Panc1 (cell line): ENCODE measurements around the gene SHC4. TPM values are rescaled to one million over a fixed set of nuclear protein-coding genes. Genes with fewer than 3 reads are reported as not detected.

ENCODE experiments used
- ATAC-seq: fragments of 200-7000 bp; cut with Tn5 transposase; 2 replicates; pipeline ENCODE4 v1.9.1; 2020; ENCODE audit warnings: mild to moderate bottlenecking, moderate library complexity
- BruUV-seq: library from RNA; stranded (reverse); fragments of 400-500 nt; replicated peaks from 2 replicates; lab custom pipeline; 2021; lab: Mats Ljungman, UMichigan
- CTCF ChIA-PET: fragments of 300-600 bp; sonication (Branson Sonifier 250); formaldehyde crosslinking; loops from one replicate; lab custom pipeline; 2022; ENCODE audit warnings: antibody characterized with exemption; lab: Charles Lee
- POLR2A ChIA-PET: fragments of 300-600 bp; sonication (Branson Sonifier 250); formaldehyde crosslinking; loops from one replicate; lab custom pipeline; 2022; ENCODE audit warnings: antibody characterized with exemption; lab: Charles Lee
- DNase-seq: peaks from one replicate; pipeline ENCODE4 v3.0.0-alpha.2; 2010; ENCODE audit warnings: low read depth, low spot score
- H3K27ac ChIP-seq: 2 replicates; pipeline ENCODE4 v1.5.1; 2011; ENCODE audit warnings: mild to moderate bottlenecking, low read length, inconsistent platforms
- H3K27me3 ChIP-seq: fragments of 200-500 bp; sonication (Bioruptor generic); 2 replicates; pipeline ENCODE4 v1.6.0; 2014; ENCODE audit warnings: low read length, inconsistent platforms; ENCODE audit not compliant: control insufficient read depth, insufficient read depth
- H3K36me3 ChIP-seq: fragments of 200-500 bp; sonication (Bioruptor generic); 2 replicates; pipeline ENCODE4 v1.5.1; 2014; ENCODE audit warnings: inconsistent platforms, mild to moderate bottlenecking, low read length, moderate library complexity; ENCODE audit not compliant: control insufficient read depth, insufficient read depth
- H3K4me1 ChIP-seq: 2 replicates; pipeline ENCODE4 v1.5.1; 2011; ENCODE audit warnings: inconsistent platforms, mild to moderate bottlenecking, low read length, moderate library complexity; ENCODE audit not compliant: control insufficient read depth, insufficient read depth
- H3K4me3 ChIP-seq, 2 experiments: 2 replicates each; pipeline ENCODE4 v1.5.1; 2011 to 2012; ENCODE audit warnings: low read depth in 2 of 2, low read length in 2 of 2, mild to moderate bottlenecking in 2 of 2, inconsistent platforms in 1 of 2, moderate library complexity in 1 of 2
- H3K9me3 ChIP-seq: fragments of 200-500 bp; sonication (Bioruptor generic); 2 replicates; pipeline ENCODE4 v1.5.1; 2014; ENCODE audit warnings: low read depth, mild to moderate bottlenecking, inconsistent platforms, low read length, moderate library complexity; ENCODE audit not compliant: control insufficient read depth, insufficient read depth
- POLR2AphosphoS5 ChIP-seq: IDR thresholded peaks from 2 replicates; pipeline ENCODE4 v1.6.1; 2012; ENCODE audit warnings: mild to moderate bottlenecking, low read depth, low read length, moderate library complexity
- SIN3A ChIP-seq: IDR thresholded peaks from 2 replicates; pipeline ENCODE4 v1.6.1; 2012; ENCODE audit warnings: low read depth, mild to moderate bottlenecking, low read length, moderate library complexity, borderline replicate concordance; ENCODE audit not compliant: insufficient read depth
- TCF7L2 ChIP-seq: IDR thresholded peaks from 2 replicates; pipeline ENCODE4 v1.6.1; 2011; ENCODE audit warnings: mild to moderate bottlenecking, low read depth, low read length, inconsistent platforms
- in situ Hi-C: cut with HindIII; loops from 2 replicates; pipeline ENCODE4 v1.10.0; 2016; ENCODE audit warnings: low sequenced_read_pairs, low pct_unique_long_range_greater_than_20kb
- intact Hi-C: fragments of 100-400 bp; cut with micrococcal nuclease; formaldehyde crosslinking; loops from one replicate; pipeline ENCODE4 v1.10.0; 2022; ENCODE audit not compliant: unreplicated experiment
- total RNA-seq: library from RNA; stranded (reverse); gene quantifications from one replicate; pipeline ENCODE4 v1.2.1, GENCODE V29; 2021; ENCODE audit not compliant: unreplicated experiment
- TF ChIP-seq, protein P1 (sequence below), 2 experiments: IDR thresholded peaks; 2 replicates each; pipeline ENCODE4 v1.6.1; 2011 to 2012; ENCODE audit warnings: low read depth in 2 of 2, control low read depth in 1 of 2, low read length in 1 of 2, mild to moderate bottlenecking in 1 of 2, moderate library complexity in 1 of 2; ENCODE audit not compliant: insufficient read depth in 1 of 2
- TF ChIP-seq, protein P2 (sequence below): fragments of 450-650 bp; IDR thresholded peaks from 2 replicates; pipeline ENCODE4 v1.5.1; 2017; ENCODE audit warnings: mild to moderate bottlenecking

The SHC4 gene
- total RNA-seq, 1 experiment from 2014 or later, result 0.10 TPM

DNA sequence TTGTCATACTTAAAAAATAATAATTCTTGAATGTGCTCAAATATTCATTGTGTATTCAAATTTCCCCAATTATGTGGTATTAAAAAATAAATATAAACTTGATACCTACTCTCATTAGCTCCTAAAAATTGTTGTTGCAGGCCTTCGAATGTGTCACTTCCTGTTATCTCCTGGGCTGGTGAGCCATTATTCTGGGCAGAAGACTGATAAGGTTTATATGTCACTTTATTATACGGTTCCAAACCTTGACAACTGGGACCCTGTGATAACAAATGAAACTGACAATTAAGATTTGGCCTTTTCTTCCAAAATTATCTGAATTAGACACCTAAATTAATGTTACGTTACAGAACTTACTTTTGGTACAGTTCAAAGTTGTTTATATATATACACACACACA lies 167.8 kb downstream of the SHC4 start:
- ChIA-PET CTCF (no interaction called here), POLR2A (no interaction called here)
- BruUV-seq, result no TSS peak

DNA sequence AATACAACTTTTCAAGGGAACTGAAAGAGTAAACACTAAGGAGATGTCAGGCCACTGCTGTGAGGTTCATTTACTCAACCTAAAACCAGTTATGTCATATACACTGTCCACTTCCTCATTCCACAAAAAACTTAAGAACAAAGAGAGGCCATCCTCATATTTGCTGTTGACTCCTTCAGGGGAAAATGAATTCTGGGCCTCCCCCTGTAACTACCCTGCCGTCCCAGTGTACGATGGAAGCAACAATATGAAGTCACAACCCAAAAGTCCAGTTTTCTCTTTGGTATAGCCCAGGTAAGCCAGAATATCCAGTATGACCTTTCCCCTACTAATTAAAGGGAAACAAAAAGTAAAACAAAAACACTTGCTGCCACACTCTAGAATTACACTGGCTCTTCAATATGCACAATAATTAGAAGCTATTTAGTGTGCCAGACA lies 169.0 kb downstream of the SHC4 start:
- no peak for ATAC-seq
- no peak for TF ChIP-seq POLR2AphosphoS5
- TF ChIP-seq SIN3A, result no peak
- TF ChIP-seq, protein P1, sequence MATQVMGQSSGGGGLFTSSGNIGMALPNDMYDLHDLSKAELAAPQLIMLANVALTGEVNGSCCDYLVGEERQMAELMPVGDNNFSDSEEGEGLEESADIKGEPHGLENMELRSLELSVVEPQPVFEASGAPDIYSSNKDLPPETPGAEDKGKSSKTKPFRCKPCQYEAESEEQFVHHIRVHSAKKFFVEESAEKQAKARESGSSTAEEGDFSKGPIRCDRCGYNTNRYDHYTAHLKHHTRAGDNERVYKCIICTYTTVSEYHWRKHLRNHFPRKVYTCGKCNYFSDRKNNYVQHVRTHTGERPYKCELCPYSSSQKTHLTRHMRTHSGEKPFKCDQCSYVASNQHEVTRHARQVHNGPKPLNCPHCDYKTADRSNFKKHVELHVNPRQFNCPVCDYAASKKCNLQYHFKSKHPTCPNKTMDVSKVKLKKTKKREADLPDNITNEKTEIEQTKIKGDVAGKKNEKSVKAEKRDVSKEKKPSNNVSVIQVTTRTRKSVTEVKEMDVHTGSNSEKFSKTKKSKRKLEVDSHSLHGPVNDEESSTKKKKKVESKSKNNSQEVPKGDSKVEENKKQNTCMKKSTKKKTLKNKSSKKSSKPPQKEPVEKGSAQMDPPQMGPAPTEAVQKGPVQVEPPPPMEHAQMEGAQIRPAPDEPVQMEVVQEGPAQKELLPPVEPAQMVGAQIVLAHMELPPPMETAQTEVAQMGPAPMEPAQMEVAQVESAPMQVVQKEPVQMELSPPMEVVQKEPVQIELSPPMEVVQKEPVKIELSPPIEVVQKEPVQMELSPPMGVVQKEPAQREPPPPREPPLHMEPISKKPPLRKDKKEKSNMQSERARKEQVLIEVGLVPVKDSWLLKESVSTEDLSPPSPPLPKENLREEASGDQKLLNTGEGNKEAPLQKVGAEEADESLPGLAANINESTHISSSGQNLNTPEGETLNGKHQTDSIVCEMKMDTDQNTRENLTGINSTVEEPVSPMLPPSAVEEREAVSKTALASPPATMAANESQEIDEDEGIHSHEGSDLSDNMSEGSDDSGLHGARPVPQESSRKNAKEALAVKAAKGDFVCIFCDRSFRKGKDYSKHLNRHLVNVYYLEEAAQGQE (IDR thresholded peaks at IDR 0.05; ENCODE audit: insufficient read depth in 1 of 2, low read depth in 2 of 2, low read length in 1 of 2), result no peak
- TF ChIP-seq TCF7L2, result no peak
- TF ChIP-seq, protein P2, sequence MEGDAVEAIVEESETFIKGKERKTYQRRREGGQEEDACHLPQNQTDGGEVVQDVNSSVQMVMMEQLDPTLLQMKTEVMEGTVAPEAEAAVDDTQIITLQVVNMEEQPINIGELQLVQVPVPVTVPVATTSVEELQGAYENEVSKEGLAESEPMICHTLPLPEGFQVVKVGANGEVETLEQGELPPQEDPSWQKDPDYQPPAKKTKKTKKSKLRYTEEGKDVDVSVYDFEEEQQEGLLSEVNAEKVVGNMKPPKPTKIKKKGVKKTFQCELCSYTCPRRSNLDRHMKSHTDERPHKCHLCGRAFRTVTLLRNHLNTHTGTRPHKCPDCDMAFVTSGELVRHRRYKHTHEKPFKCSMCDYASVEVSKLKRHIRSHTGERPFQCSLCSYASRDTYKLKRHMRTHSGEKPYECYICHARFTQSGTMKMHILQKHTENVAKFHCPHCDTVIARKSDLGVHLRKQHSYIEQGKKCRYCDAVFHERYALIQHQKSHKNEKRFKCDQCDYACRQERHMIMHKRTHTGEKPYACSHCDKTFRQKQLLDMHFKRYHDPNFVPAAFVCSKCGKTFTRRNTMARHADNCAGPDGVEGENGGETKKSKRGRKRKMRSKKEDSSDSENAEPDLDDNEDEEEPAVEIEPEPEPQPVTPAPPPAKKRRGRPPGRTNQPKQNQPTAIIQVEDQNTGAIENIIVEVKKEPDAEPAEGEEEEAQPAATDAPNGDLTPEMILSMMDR, result no peak
- no peak for DNase-seq
- ChIA-PET POLR2A (no interaction called here), CTCF (no interaction called here)
- Histone ChIP-seq H3K4me3 (no peak overlapping the region), H3K27ac (0 out of 2 replicates have a peak overlapping the region, but pooled peaks have one; percentile 6), H3K27me3 (no peaks in the 10 kb centered on the region), H3K36me3 (peaks cover 8% of the 10 kb centered on the region; the same call in 1 of the 2 replicates), H3K4me1 (no peaks in the 10 kb centered on the region), H3K9me3 (no peaks in the 10 kb centered on the region)
- no TSS peak for BruUV-seq
- in situ Hi-C loops (no loop called here), intact Hi-C loops (no loop called here)

More for the DNA sequence above, 167.8 kb downstream of the SHC4 start:
- H3K36me3 ChIP-seq, result peaks cover 8% of the 10 kb centered on the region; the same call in 1 of the 2 replicates
- intact Hi-C loops (no loop called here), in situ Hi-C loops (no loop called here)
- no peak overlapping the region for H3K4me3 ChIP-seq
- TF ChIP-seq, protein P2, result no peak
- TF ChIP-seq SIN3A, result no peak
- TF ChIP-seq, protein P1 (IDR thresholded peaks at IDR 0.05; ENCODE audit: insufficient read depth in 1 of 2, low read depth in 2 of 2, low read length in 1 of 2), result no peak
- TF ChIP-seq POLR2AphosphoS5, result no peak
- TF ChIP-seq TCF7L2, result no peak
- no peak for ATAC-seq
- H3K27me3 ChIP-seq, result no peaks in the 10 kb centered on the region
- H3K9me3 ChIP-seq, result no peaks in the 10 kb centered on the region
- no peak overlapping the region for H3K27ac ChIP-seq
- no peaks in the 10 kb centered on the region for H3K4me1 ChIP-seq
- DNase-seq, result no peak
